Stimulated activated CD4-positive, alpha-beta T cell treated with anti-CD3 and anti-CD28 coated beads, Interleukin-1b, Interleukin-23, amount 100 ng/mL, for 48 hours (primary cell): ENCODE measurements around the gene TSPYL1.
"Not testable (repeated sequence)": the region's sequence is repeated elsewhere in the genome, so short reads cannot be mapped to it uniquely, and the experiment has no call there.

Experiments used
- DNase-seq: peaks from one replicate; pipeline ENCODE4 v3.0.0-alpha.2; 2020

TSPYL1 gene

DNA sequence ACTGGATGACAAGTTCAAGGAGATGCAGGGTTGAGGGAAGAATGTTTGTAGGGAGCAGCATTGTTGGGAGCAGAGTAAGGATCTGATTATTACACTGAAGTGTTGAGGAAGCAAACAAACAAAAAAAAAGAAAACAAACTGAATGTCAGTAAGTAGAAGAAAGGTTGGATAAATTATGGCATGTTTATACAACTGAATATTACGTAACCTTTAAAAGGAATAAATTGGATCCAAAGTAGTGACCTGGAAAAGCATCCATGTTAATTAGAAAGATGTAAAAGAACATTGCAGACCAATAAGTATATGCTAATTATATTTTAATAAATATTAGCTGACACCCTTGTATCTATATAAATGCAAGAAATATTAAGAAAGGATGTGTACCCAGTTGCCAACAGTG is 12.8 kb upstream of the TSPYL1 start:
- no peak for DNase-seq

DNA sequence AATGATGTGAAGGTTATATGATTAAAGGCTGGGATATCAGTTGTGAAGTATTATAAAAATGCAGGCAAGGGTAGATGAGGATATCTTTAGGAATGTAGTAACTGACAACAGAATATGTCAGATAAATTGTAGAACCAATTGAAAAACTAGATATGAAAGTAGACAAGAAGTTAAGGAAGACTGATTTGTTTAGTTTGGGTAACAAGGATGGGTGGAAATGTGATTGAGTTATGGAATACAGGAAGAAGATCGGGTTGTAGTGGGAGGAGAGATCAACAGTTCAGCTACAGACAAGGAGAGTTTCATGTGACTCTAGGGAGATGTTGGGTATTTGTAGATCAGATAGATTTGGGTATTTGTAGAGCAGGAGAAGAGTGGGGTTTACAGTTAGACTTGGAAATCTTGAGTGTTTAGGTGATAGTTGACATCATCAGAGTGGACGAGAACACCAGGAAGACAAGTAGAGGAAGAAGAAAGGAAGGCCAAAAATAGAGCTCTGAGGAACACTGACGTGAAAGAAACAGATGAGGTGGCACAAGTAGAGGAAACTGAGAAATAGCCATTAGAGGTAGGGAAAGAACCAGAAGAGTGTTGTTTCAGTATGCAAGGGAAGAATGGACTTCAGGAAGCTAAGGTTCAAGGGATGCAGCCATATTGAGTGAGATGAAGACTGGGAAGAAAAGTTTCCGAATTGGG is 12.1 kb upstream of the TSPYL1 start:
- DNase-seq: no peak

DNA sequence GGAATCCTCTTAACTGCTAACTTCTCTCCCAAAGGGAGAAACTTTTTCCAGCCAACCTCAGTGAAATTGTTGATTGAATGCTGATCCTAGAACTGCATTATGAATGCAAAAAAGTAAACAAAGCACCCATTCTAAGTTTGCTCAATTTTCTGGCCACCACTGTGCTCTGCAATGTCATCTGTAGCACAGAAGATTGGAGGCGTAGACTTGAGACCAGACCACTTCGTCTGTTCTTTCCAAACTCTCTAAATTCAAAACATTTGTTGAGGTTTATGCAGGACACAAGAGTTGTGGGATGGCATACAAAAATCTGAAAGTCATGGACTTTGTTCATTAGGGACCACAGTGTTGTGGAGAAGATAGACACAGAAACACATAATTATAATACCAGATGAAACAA is 11.1 kb upstream of the TSPYL1 start:
- DNase-seq: no peak

- DNase-seq: no peak
These were observed 10.1 kb upstream of the TSPYL1 start for GRCh38 chr6:116289876-116290275.

DNA sequence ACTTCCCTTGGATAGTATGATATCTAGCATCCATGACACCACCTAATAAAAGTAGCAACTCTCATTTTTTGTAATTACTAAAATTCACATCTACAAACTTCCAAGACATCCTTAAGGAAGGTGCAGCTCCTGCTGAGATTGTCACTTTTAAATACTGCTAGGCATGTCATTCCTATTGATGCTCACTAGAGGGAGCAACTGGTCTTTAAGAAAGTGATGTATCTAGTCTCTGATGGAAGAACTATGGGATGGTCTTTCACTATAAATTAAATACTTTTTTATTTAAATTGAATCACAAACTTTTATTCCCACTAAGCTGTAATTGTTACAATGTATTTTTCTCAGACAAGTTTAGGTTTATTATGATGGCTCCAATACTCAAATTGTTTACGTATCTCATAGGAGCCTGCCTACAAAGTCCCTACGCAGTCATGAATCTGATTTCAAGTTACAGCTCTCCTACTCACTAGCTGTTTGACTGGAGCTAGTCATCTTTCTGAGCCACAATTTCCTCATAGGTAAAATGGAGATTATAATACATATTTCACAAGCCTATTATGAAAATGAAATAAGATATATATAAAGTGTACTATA is 8.1 kb upstream of the TSPYL1 start:
- no peak for DNase-seq

- DNase-seq: no peak
These were observed 7.1 kb upstream of the TSPYL1 start for GRCh38 chr6:116286773-116287358.

GRCh38 chr6:116284984-116285383 is 5.3 kb upstream of the TSPYL1 start:
- DNase-seq: not testable (repeated sequence)

DNA sequence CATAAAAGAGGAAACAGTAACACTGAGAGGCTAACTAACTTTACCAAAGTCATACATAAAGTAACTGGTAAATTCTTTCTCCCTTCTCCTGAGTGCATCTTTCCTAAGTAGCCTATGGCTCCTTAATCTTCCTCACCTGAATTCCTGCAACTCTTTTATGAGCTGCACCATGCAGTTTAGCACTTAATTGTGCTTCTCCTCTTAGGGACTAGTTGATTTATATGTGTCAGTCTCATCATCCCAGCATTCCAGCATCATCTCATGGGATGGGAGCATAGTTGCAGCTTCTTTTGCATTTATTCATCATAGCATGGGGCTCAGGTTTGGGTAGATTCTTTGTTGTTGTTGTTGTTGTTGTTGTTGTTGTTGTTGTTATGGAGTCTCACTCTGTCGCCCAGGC is 3.5 kb upstream of the TSPYL1 start:
- no peak for DNase-seq

DNA sequence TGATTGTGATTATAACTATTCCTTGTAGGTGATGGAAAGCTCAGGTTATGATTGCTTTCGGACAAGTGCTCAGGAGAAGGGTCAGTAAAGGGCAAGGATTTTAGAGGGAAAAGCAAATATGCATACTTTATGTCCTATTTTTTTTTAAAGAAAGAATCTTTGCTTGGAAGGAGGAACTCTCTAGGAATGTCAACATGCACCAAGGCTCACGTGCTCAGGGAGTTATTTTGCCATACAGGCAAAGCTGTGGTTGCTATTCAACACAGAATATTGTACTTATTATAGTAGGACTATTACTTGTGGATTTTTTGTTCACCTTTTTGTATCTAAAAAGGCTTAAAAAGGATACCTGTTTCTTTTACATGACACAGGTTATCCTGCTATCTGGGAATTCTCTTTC is 3.0 kb upstream of the TSPYL1 start:
- no peak for DNase-seq

- no peak for DNase-seq
These were observed 1.2 kb upstream of the TSPYL1 start for GRCh38 chr6:116280933-116281316.

GRCh38 chr6:116280161-116280932 is 617 bp upstream of the TSPYL1 start:
- no peak for DNase-seq

DNA sequence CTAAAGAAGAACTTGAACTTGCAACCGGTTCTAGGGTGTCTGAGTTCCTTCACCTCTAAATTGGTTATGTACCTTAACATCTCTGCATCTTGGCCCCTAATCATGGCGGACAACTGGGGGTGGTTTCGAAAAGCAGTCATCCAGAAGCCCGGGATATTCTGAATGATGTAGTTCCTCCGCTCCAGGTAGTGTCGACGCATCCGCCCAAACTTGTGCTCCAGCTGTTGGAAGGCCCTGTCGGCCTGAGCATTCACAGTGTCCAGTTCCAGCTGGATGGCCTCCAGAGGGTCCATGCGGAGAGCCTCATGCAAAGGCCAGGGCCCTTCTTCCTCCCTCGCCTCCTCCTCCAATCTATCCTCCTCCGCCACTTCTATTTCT is 887 bp downstream of the TSPYL1 start:
- peak; percentile 27 for DNase-seq

GRCh38 chr6:116278481-116278829 is 1.3 kb downstream of the TSPYL1 start:
- no peak for DNase-seq

DNA sequence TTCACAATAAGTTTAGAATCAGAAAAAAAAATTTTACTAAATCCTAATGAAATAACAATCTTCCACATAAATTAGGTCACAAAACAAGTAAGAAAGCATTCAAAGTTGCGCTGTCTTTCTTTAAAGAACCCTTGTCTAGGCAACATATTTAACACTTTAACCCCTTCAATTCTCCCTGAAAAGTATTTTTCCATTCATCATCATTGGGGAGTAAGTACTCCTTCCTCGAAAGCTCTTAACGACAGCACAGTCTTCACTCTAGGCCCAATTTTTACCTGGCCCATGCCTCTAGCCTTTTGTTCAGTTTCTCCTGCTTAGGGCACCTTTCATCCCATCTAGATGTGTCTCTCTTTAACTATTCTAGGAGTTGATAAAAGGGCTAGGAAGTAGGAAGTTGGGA is 2.6 kb downstream of the TSPYL1 start:
- DNase-seq: no peak

DNA sequence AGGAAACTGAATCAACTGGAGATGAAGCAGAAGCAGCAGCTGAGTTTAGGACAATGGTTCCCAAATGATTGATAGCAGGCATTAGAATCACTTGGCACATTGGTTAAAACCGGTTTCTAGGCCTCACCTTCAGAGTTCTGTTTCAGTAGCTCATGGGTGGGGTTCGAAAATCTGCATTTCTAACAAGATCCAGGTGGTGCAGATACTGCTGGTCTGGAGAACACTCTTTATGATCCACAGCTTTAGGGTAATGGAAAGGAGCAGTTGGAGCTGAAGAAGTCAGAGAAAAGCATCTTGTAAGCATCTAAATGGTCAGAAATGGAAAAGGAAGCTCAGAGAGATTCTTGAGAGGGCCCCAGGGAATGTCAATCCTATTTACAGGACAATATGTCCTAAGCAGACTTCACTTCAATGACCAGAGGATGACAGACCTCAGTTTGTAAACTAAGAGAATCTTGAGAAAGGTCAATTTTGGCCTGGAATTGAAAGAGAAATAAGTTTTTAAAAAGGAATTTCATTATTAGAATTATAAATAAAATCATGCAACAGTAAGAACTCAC is 8.5 kb downstream of the TSPYL1 start:
- DNase-seq: no peak

GRCh38 chr6:116268589-116269293 is 11.0 kb downstream of the TSPYL1 start:
- DNase-seq: no peak

- no peak for DNase-seq
These were observed 11.7 kb downstream of the TSPYL1 start for GRCh38 chr6:116267836-116268588.

- DNase-seq: no peak
These were observed 12.9 kb downstream of the TSPYL1 start for GRCh38 chr6:116266803-116267202.

GRCh38 chr6:116265041-116265829 is 14.5 kb downstream of the TSPYL1 start:
- DNase-seq: peak; percentile 42

- no peak for DNase-seq
These were observed 16.4 kb downstream of the TSPYL1 start for GRCh38 chr6:116263353-116263752.

DNA sequence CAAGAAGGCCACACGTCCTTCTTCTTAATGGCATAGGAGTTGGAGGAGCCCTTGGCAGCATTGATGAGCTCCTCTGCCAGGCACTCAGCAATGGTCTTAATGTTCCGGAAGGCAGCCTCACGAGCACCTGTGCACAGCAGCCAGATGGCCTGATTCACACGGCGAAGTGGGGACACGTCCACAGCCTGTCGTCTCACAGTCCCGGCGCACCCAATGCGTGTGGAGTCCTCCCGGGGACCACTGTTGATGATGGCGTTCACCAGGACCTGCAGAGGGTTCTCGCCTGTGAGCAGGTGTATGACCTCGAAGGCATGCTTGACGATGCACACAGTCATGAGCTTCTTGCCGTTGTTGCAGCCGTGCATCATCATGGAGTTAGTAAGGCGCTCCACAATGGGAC is 21.2 kb downstream of the TSPYL1 start:
- no peak for DNase-seq
